Measurements from ENCODE around the gene SPECC1. TPM values are rescaled to one million over a fixed set of nuclear protein-coding genes. Genes with fewer than 3 reads are reported as not detected.

Gene SPECC1
- total RNA-seq, 1 experiment from 2014 or later: 46.4 TPM

- no peaks in the 10 kb centered on the region for H3K79me2 ChIP-seq (ENCODE audit: low read length)
- CTCF ChIA-PET: no interaction called here
Observed at GRCh38 chr17:20092261-20092867, 83.2 kb downstream of the SPECC1 start.

GRCh38 chr17:20092973-20093626, 83.9 kb downstream of the SPECC1 start:
- H3K9ac ChIP-seq (ENCODE audit: low read length): no peak overlapping the region

More at GRCh38 chr17:20092261-20092867, 83.2 kb downstream of the SPECC1 start:
- H2AFZ ChIP-seq (ENCODE audit: low read length): no peak overlapping the region
- no peaks in the 10 kb centered on the region for H3F3A ChIP-seq (ENCODE audit: low read length, unreplicated experiment)
- no peaks in the 10 kb centered on the region for H3K9me2 ChIP-seq (replicated peaks; ENCODE audit: low read length)
- POLR2A ChIA-PET (ENCODE audit: unreplicated experiment): interaction anchor here (0.8 kb wide), 1 partner anchor 26 kb away, joined by 4 read pairs; no protein-coding TSS in a partner anchor
- BruUV-seq (replicated peaks): no TSS peak
- TF ChIP-seq EZH2 (IDR thresholded peaks at IDR 0.05; ENCODE audit: low read length, unreplicated experiment) (no peak), EZH2phosphoT487 (IDR thresholded peaks at IDR 0.05; ENCODE audit: borderline replicate concordance, low read length) (no peak), CTCF (conservative IDR thresholded peaks at IDR 0.05; ENCODE audit: low read depth, low read length) (no peak)
- no peak overlapping the region for H3K4me2 ChIP-seq (ENCODE audit: low read length)
- no peak for ATAC-seq
- H3K4me1 ChIP-seq (ENCODE audit: insufficient read depth, low read length): peaks cover 6% of the 10 kb centered on the region; the same call in 1 of the 2 replicates
- H3K27me3 ChIP-seq (ENCODE audit: low read length): no peaks in the 10 kb centered on the region
- DNase-seq: peak; percentile 18
- H4K20me1 ChIP-seq (ENCODE audit: low read length): no peaks in the 10 kb centered on the region
- no peaks in the 10 kb centered on the region for H3K9me3 ChIP-seq (ENCODE audit: low read length)
- no peak overlapping the region for H3K9ac ChIP-seq (ENCODE audit: low read length)
- no peak overlapping the region for H3K4me3 ChIP-seq (ENCODE audit: low read length)
- H3K27ac ChIP-seq (ENCODE audit: low read length): no peak overlapping the region
- H3K36me3 ChIP-seq (ENCODE audit: low read depth, low read length): no peaks in the 10 kb centered on the region
- intact Hi-C loops (cut with micrococcal nuclease): no loop called here

More at GRCh38 chr17:20092973-20093626, 83.9 kb downstream of the SPECC1 start:
- Histone ChIP-seq H3K27me3 (ENCODE audit: low read length) (no peaks in the 10 kb centered on the region), H4K20me1 (ENCODE audit: low read length) (no peaks in the 10 kb centered on the region), H3F3A (ENCODE audit: low read length, unreplicated experiment) (no peaks in the 10 kb centered on the region), H3K9me2 (replicated peaks; ENCODE audit: low read length) (no peaks in the 10 kb centered on the region), H2AFZ (ENCODE audit: low read length) (no peak overlapping the region), H3K9me3 (ENCODE audit: low read length) (no peaks in the 10 kb centered on the region), H3K4me2 (ENCODE audit: low read length) (no peak overlapping the region), H3K4me3 (ENCODE audit: low read length) (no peak overlapping the region), H3K4me1 (ENCODE audit: insufficient read depth, low read length) (peaks cover 6% of the 10 kb centered on the region; the same call in 1 of the 2 replicates), H3K27ac (ENCODE audit: low read length) (no peak overlapping the region), H3K79me2 (ENCODE audit: low read length) (no peaks in the 10 kb centered on the region), H3K36me3 (ENCODE audit: low read depth, low read length) (no peaks in the 10 kb centered on the region)
- no TSS peak for BruUV-seq (replicated peaks)
- intact Hi-C loops (cut with micrococcal nuclease): no loop called here
- no peak for ATAC-seq
- CTCF ChIA-PET: no interaction called here
- POLR2A ChIA-PET (ENCODE audit: unreplicated experiment): no interaction called here
- DNase-seq: no peak
- TF ChIP-seq EZH2 (IDR thresholded peaks at IDR 0.05; ENCODE audit: low read length, unreplicated experiment) (no peak), EZH2phosphoT487 (IDR thresholded peaks at IDR 0.05; ENCODE audit: borderline replicate concordance, low read length) (no peak), CTCF (conservative IDR thresholded peaks at IDR 0.05; ENCODE audit: low read depth, low read length) (no peak)

All from PC-3 (cell line).